PC-9 (cell line): ENCODE results near the gene GNA15.

Experiments
- CTCF ChIP-seq: fragments of 200-600 bp; sonication (generic); conservative IDR thresholded peaks from 2 replicates; pipeline ENCODE4 v1.6.1; 2017; ENCODE audit warnings: mixed run types, antibody characterized with exemption, mild to moderate bottlenecking, moderate library complexity
- EZH2 ChIP-seq: fragments of 200-600 bp; sonication (generic); IDR thresholded peaks from 2 replicates; pipeline ENCODE4 v1.8.0; 2017; ENCODE audit warnings: antibody characterized with exemption, low read depth

GRCh38 chr19:3132971-3133792 lies 2.7 kb upstream of the GNA15 start:
- TF ChIP-seq CTCF, result no peak
- TF ChIP-seq EZH2, result no peak
